ENCODE data around the gene PRKCB.
"Not testable (repeated sequence)": the region's sequence is repeated elsewhere in the genome, so short reads cannot be mapped to it uniquely, and the experiment has no call there.

Gene PRKCB

GRCh38 chr16:24009955-24010354, 174.2 kb downstream of the PRKCB start:
- Histone ChIP-seq H3K4me3 (ENCODE audit: low read depth in 1 of 2, low read length in 2 of 2) (no peak overlapping the region), H3K36me3 (ENCODE audit: control insufficient read depth in 1 of 2, insufficient read depth in 2 of 2, low read length in 2 of 2) (no peaks in the 10 kb centered on the region), H3K9ac (ENCODE audit: low read depth in 1 of 2, low read length in 2 of 2) (no peak overlapping the region), H3K27me3 (ENCODE audit: control insufficient read depth in 1 of 2, insufficient read depth in 2 of 2, low read length in 2 of 2) (no peaks in the 10 kb centered on the region), H3K9me3 (ENCODE audit: control insufficient read depth in 1 of 2, low read length in 2 of 2) (no peaks in the 10 kb centered on the region), H3K27ac (ENCODE audit: low read depth, low read length) (no peak overlapping the region), H3K4me1 (ENCODE audit: control insufficient read depth in 1 of 2, insufficient read depth in 2 of 2, low read length in 2 of 2) (peaks cover 13 to 15% of the 10 kb centered on the region in 2 donors)

- no peak overlapping the region for H3K27ac ChIP-seq (ENCODE audit: low read depth, low read length)
- no peak overlapping the region for H3K9ac ChIP-seq (ENCODE audit: low read depth in 1 of 2, low read length in 2 of 2)
- no peak overlapping the region for H3K4me3 ChIP-seq (ENCODE audit: low read depth in 1 of 2, low read length in 2 of 2)
- no peaks in the 10 kb centered on the region for H3K36me3 ChIP-seq (ENCODE audit: control insufficient read depth in 1 of 2, insufficient read depth in 2 of 2, low read length in 2 of 2)
- no peaks in the 10 kb centered on the region for H3K27me3 ChIP-seq (ENCODE audit: control insufficient read depth in 1 of 2, insufficient read depth in 2 of 2, low read length in 2 of 2)
- peaks cover 13 to 18% of the 10 kb centered on the region in 2 donors for H3K4me1 ChIP-seq (ENCODE audit: control insufficient read depth in 1 of 2, insufficient read depth in 2 of 2, low read length in 2 of 2)
- no peaks in the 10 kb centered on the region for H3K9me3 ChIP-seq (ENCODE audit: control insufficient read depth in 1 of 2, low read length in 2 of 2)
These were observed 174.8 kb downstream of the PRKCB start for GRCh38 chr16:24010440-24011089.

- Histone ChIP-seq H3K36me3 (ENCODE audit: control insufficient read depth in 1 of 2, insufficient read depth in 2 of 2, low read length in 2 of 2) (no peaks in the 10 kb centered on the region), H3K27me3 (ENCODE audit: control insufficient read depth in 1 of 2, insufficient read depth in 2 of 2, low read length in 2 of 2) (no peaks in the 10 kb centered on the region), H3K9ac (ENCODE audit: low read depth in 1 of 2, low read length in 2 of 2) (no peak overlapping the region), H3K27ac (ENCODE audit: low read depth, low read length) (no peak overlapping the region), H3K4me3 (ENCODE audit: low read depth in 1 of 2, low read length in 2 of 2) (no peak overlapping the region), H3K9me3 (ENCODE audit: control insufficient read depth in 1 of 2, low read length in 2 of 2) (no peaks in the 10 kb centered on the region), H3K4me1 (ENCODE audit: control insufficient read depth in 1 of 2, insufficient read depth in 2 of 2, low read length in 2 of 2) (peaks cover 13 to 19% of the 10 kb centered on the region in 2 donors)
These were observed 175.5 kb downstream of the PRKCB start for GRCh38 chr16:24011237-24011636.

- H3K4me1 ChIP-seq (ENCODE audit: control insufficient read depth in 1 of 2, insufficient read depth in 2 of 2, low read length in 2 of 2): peaks cover 13 to 19% of the 10 kb centered on the region in 2 donors
- no peaks in the 10 kb centered on the region for H3K36me3 ChIP-seq (ENCODE audit: control insufficient read depth in 1 of 2, insufficient read depth in 2 of 2, low read length in 2 of 2)
- H3K9ac ChIP-seq (ENCODE audit: low read depth in 1 of 2, low read length in 2 of 2): no peak overlapping the region
- H3K27ac ChIP-seq (ENCODE audit: low read depth, low read length): no peak overlapping the region
- H3K9me3 ChIP-seq (ENCODE audit: control insufficient read depth in 1 of 2, low read length in 2 of 2): no peaks in the 10 kb centered on the region
- H3K27me3 ChIP-seq (ENCODE audit: control insufficient read depth in 1 of 2, insufficient read depth in 2 of 2, low read length in 2 of 2): no peaks in the 10 kb centered on the region
- H3K4me3 ChIP-seq (ENCODE audit: low read depth in 1 of 2, low read length in 2 of 2): no peak overlapping the region
These were observed 177.4 kb downstream of the PRKCB start for GRCh38 chr16:24013054-24013636.

GRCh38 chr16:24013864-24014645, 178.3 kb downstream of the PRKCB start:
- H3K27ac ChIP-seq (ENCODE audit: low read depth, low read length): no peak overlapping the region

GRCh38 chr16:24014955-24015354, 179.2 kb downstream of the PRKCB start:
- not testable (repeated sequence) for H3K27me3 ChIP-seq (ENCODE audit: control insufficient read depth in 1 of 2, insufficient read depth in 2 of 2, low read length in 2 of 2); H3K4me3 ChIP-seq (ENCODE audit: low read depth in 1 of 2, low read length in 2 of 2); H3K9ac ChIP-seq (ENCODE audit: low read depth in 1 of 2, low read length in 2 of 2); H3K36me3 ChIP-seq (ENCODE audit: control insufficient read depth in 1 of 2, insufficient read depth in 2 of 2, low read length in 2 of 2); H3K9me3 ChIP-seq (ENCODE audit: control insufficient read depth in 1 of 2, low read length in 2 of 2); H3K27ac ChIP-seq (ENCODE audit: low read depth, low read length)
- peaks cover 13 to 19% of the 10 kb centered on the region in 2 donors for H3K4me1 ChIP-seq (ENCODE audit: control insufficient read depth in 1 of 2, insufficient read depth in 2 of 2, low read length in 2 of 2)

More at GRCh38 chr16:24013864-24014645, 178.3 kb downstream of the PRKCB start:
- Histone ChIP-seq H3K4me3 (ENCODE audit: low read depth in 1 of 2, low read length in 2 of 2) (no peak overlapping the region), H3K27me3 (ENCODE audit: control insufficient read depth in 1 of 2, insufficient read depth in 2 of 2, low read length in 2 of 2) (no peaks in the 10 kb centered on the region), H3K9ac (ENCODE audit: low read depth in 1 of 2, low read length in 2 of 2) (no peak overlapping the region), H3K4me1 (ENCODE audit: control insufficient read depth in 1 of 2, insufficient read depth in 2 of 2, low read length in 2 of 2) (peaks cover 13 to 19% of the 10 kb centered on the region in 2 donors), H3K36me3 (ENCODE audit: control insufficient read depth in 1 of 2, insufficient read depth in 2 of 2, low read length in 2 of 2) (no peaks in the 10 kb centered on the region), H3K9me3 (ENCODE audit: control insufficient read depth in 1 of 2, low read length in 2 of 2) (no peaks in the 10 kb centered on the region)

- Histone ChIP-seq H3K27ac (ENCODE audit: low read depth, low read length) (no peak overlapping the region), H3K4me3 (ENCODE audit: low read depth in 1 of 2, low read length in 2 of 2) (no peak overlapping the region), H3K9me3 (ENCODE audit: control insufficient read depth in 1 of 2, low read length in 2 of 2) (no peaks in the 10 kb centered on the region), H3K4me1 (ENCODE audit: control insufficient read depth in 1 of 2, insufficient read depth in 2 of 2, low read length in 2 of 2) (peaks cover 9 to 14% of the 10 kb centered on the region in 2 donors), H3K9ac (ENCODE audit: low read depth in 1 of 2, low read length in 2 of 2) (no peak overlapping the region), H3K27me3 (ENCODE audit: control insufficient read depth in 1 of 2, insufficient read depth in 2 of 2, low read length in 2 of 2) (no peaks in the 10 kb centered on the region), H3K36me3 (ENCODE audit: control insufficient read depth in 1 of 2, insufficient read depth in 2 of 2, low read length in 2 of 2) (no peaks in the 10 kb centered on the region)
These were observed 180.1 kb downstream of the PRKCB start for GRCh38 chr16:24015923-24016322.

- Histone ChIP-seq H3K4me1 (ENCODE audit: control insufficient read depth in 1 of 2, insufficient read depth in 2 of 2, low read length in 2 of 2) (peaks cover 6 to 10% of the 10 kb centered on the region in 2 donors), H3K9ac (ENCODE audit: low read depth in 1 of 2, low read length in 2 of 2) (no peak overlapping the region), H3K4me3 (ENCODE audit: low read depth in 1 of 2, low read length in 2 of 2) (no peak overlapping the region), H3K27me3 (ENCODE audit: control insufficient read depth in 1 of 2, insufficient read depth in 2 of 2, low read length in 2 of 2) (no peaks in the 10 kb centered on the region), H3K27ac (ENCODE audit: low read depth, low read length) (no peak overlapping the region), H3K36me3 (ENCODE audit: control insufficient read depth in 1 of 2, insufficient read depth in 2 of 2, low read length in 2 of 2) (no peaks in the 10 kb centered on the region), H3K9me3 (ENCODE audit: control insufficient read depth in 1 of 2, low read length in 2 of 2) (no peaks in the 10 kb centered on the region)
These were observed 182.7 kb downstream of the PRKCB start for GRCh38 chr16:24018485-24018884.

- H3K27me3 ChIP-seq (ENCODE audit: control insufficient read depth in 1 of 2, insufficient read depth in 2 of 2, low read length in 2 of 2): no peaks in the 10 kb centered on the region
These were observed 187.0 kb downstream of the PRKCB start for GRCh38 chr16:24022797-24023196.

GRCh38 chr16:24023621-24024020, 187.8 kb downstream of the PRKCB start:
- Histone ChIP-seq H3K4me1 (ENCODE audit: control insufficient read depth in 1 of 2, insufficient read depth in 2 of 2, low read length in 2 of 2) (no peaks in the 10 kb centered on the region), H3K9ac (ENCODE audit: low read depth in 1 of 2, low read length in 2 of 2) (no peak overlapping the region), H3K27ac (ENCODE audit: low read depth, low read length) (no peak overlapping the region), H3K9me3 (ENCODE audit: control insufficient read depth in 1 of 2, low read length in 2 of 2) (no peaks in the 10 kb centered on the region), H3K4me3 (ENCODE audit: low read depth in 1 of 2, low read length in 2 of 2) (no peak overlapping the region), H3K36me3 (ENCODE audit: control insufficient read depth in 1 of 2, insufficient read depth in 2 of 2, low read length in 2 of 2) (no peaks in the 10 kb centered on the region), H3K27me3 (ENCODE audit: control insufficient read depth in 1 of 2, insufficient read depth in 2 of 2, low read length in 2 of 2) (no peaks in the 10 kb centered on the region)

More at GRCh38 chr16:24022797-24023196, 187.0 kb downstream of the PRKCB start:
- no peak overlapping the region for H3K4me3 ChIP-seq (ENCODE audit: low read depth in 1 of 2, low read length in 2 of 2)
- H3K4me1 ChIP-seq (ENCODE audit: control insufficient read depth in 1 of 2, insufficient read depth in 2 of 2, low read length in 2 of 2): no peaks in the 10 kb centered on the region
- H3K36me3 ChIP-seq (ENCODE audit: control insufficient read depth in 1 of 2, insufficient read depth in 2 of 2, low read length in 2 of 2): no peaks in the 10 kb centered on the region
- no peaks in the 10 kb centered on the region for H3K9me3 ChIP-seq (ENCODE audit: control insufficient read depth in 1 of 2, low read length in 2 of 2)
- H3K9ac ChIP-seq (ENCODE audit: low read depth in 1 of 2, low read length in 2 of 2): no peak overlapping the region
- no peak overlapping the region for H3K27ac ChIP-seq (ENCODE audit: low read depth, low read length)

Data from duodenal mucosa (tissue), 2 donors.